Keratinocyte (primary cell): ENCODE results near the gene FHIT. TPM values are rescaled to one million over a fixed set of nuclear protein-coding genes. Genes with fewer than 3 reads are reported as not detected.

Source experiments
- DNase-seq: peaks from one replicate; pipeline ENCODE4 v3.0.0-alpha.2; 2011; ENCODE audit warnings: low read depth, missing footprints, low spot score
- FAIRE-seq: peaks from 2 replicates; lab custom pipeline; 2011; peaks lifted over from hg19 to GRCh38; lab: Jason Lieb, UNC
- H2AFZ ChIP-seq: 2 replicates; pipeline ENCODE4 v1.6.0; 2012; ENCODE audit warnings: low read length, control low read depth, inconsistent platforms; ENCODE audit not compliant: control insufficient read depth
- H3K27ac ChIP-seq: 2 replicates; pipeline ENCODE4 v1.5.1; 2011; ENCODE audit warnings: low read length; ENCODE audit not compliant: control insufficient read depth, insufficient read depth
- H3K27me3 ChIP-seq: 3 replicates; pipeline ENCODE4 v1.6.0; 2011; ENCODE audit warnings: low read length; ENCODE audit not compliant: control insufficient read depth, insufficient read depth; ENCODE audit errors: extremely low read depth
- H3K36me3 ChIP-seq, 2 experiments: 2 replicates in 1 of 2; 3 replicates in 1 of 2; pipeline ENCODE4 v1.5.1; 2011; ENCODE audit warnings: low read length in 2 of 2, mild to moderate bottlenecking in 1 of 2; ENCODE audit not compliant: control insufficient read depth in 2 of 2, insufficient read depth in 2 of 2; ENCODE audit errors: extremely low read depth in 1 of 2
- H3K4me1 ChIP-seq: 3 replicates; pipeline ENCODE4 v1.5.1; 2011; ENCODE audit warnings: low read length; ENCODE audit not compliant: control insufficient read depth, insufficient read depth; ENCODE audit errors: extremely low read depth
- H3K4me2 ChIP-seq: 3 replicates; pipeline ENCODE4 v1.6.0; 2011; ENCODE audit warnings: low read depth, low read length; ENCODE audit not compliant: control insufficient read depth, insufficient read depth; ENCODE audit errors: extremely low read depth
- H3K4me3 ChIP-seq, 3 experiments: fragments of 200-600 bp in 1 of 3; sonication (generic) in 1 of 3; 2 replicates in 2 of 3; 3 replicates in 1 of 3; pipeline ENCODE4 v1.5.1; 2011 to 2016; ENCODE audit warnings: low read length in 3 of 3, mild to moderate bottlenecking in 3 of 3, control low read depth in 2 of 3, inconsistent platforms in 1 of 3, low read depth in 1 of 3, mixed read lengths in 1 of 3, mixed run types in 1 of 3, moderate library complexity in 1 of 3; ENCODE audit not compliant: control insufficient read depth in 2 of 3, insufficient read depth in 2 of 3; ENCODE audit errors: extremely low read depth in 1 of 3
- H3K79me2 ChIP-seq: 2 replicates; pipeline ENCODE4 v1.6.0; 2012; ENCODE audit warnings: low read length; ENCODE audit not compliant: control insufficient read depth, insufficient read depth
- H3K9ac ChIP-seq: 3 replicates; pipeline ENCODE4 v1.6.0; 2011; ENCODE audit warnings: low read length; ENCODE audit not compliant: control insufficient read depth, insufficient read depth; ENCODE audit errors: extremely low read depth
- H3K9me1 ChIP-seq: 3 replicates; pipeline ENCODE4 v1.6.0; 2011; ENCODE audit warnings: low read length; ENCODE audit not compliant: control insufficient read depth, insufficient read depth; ENCODE audit errors: extremely low read depth
- H3K9me3 ChIP-seq: 2 replicates; pipeline ENCODE4 v1.5.1; 2012; ENCODE audit warnings: low read depth, low read length; ENCODE audit not compliant: control insufficient read depth
- H4K20me1 ChIP-seq: 3 replicates; pipeline ENCODE4 v1.6.0; 2011; ENCODE audit warnings: low read length; ENCODE audit not compliant: control insufficient read depth, insufficient read depth; ENCODE audit errors: extremely low read depth
- CTCF ChIP-seq, 3 experiments: IDR thresholded peaks in 1 of 3; conservative IDR thresholded peaks in 1 of 3; optimal IDR thresholded peaks in 1 of 3; 2 replicates in 2 of 3; 3 replicates in 1 of 3; pipeline versions ENCODE3 to v1.5.1; 2011; ENCODE audit warnings: low read length in 3 of 3, mild to moderate bottlenecking in 3 of 3, moderate library complexity in 2 of 3, control low read depth in 1 of 3, inconsistent platforms in 1 of 3; ENCODE audit not compliant: insufficient read depth in 2 of 3; ENCODE audit errors: extremely low read depth in 1 of 3
- EZH2 ChIP-seq: IDR thresholded peaks from one replicate; pipeline ENCODE4 v1.6.1; 2012; ENCODE audit warnings: inconsistent platforms, mild to moderate bottlenecking, low read length, moderate library complexity
- dilution Hi-C: fragments of 300-500 bp; cut with MboI; formaldehyde crosslinking; loops from one replicate; pipeline ENCODE4 v1.7.0; 2020; ENCODE audit warnings: low sequenced_read_pairs; ENCODE audit not compliant: extremely low pct_ligation_motif_present
- polyA plus RNA-seq, 5 experiments: library from polyadenylated mRNA; depleted of rRNA in 3 of 5; stranded (reverse) in 3 of 5; stranded (forward) in 1 of 5; unstranded in 1 of 5; fragments of >200 nt; gene quantifications; 1 replicate in 1 of 5; 2 replicates in 3 of 5; 3 replicates in 1 of 5; pipeline versions ENCODE4 v1.2.1 to v1.2.3, GENCODE V29; 2011 to 2012; ENCODE audit warnings: missing spikeins in 2 of 5, low read depth in 1 of 5, low replicate concordance in 1 of 5

Gene FHIT
- polyA plus RNA-seq, 1 donor (not counting 4 experiments of a cell fraction or from before 2014, with no cell fraction given): 2.2 TPM

DNA sequence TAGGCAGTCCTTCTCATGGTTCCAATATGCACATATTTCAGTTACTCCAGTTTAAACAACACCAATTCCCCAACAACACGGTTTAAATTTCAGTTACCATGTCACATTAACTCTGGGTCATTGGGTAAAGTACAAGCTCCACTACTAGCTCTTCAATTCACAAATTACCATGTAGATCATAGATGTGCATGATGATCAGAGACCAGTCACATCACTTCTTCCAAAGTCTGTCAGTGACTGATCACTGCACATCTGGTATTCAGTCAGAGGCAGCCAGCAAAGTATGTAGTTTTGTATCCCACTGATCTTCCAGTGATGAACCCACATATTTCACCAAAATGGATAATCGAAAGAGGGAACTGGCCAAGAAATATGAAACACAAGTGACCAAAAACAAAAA, 1223.0 kb downstream of the FHIT start:
- H4K20me1 ChIP-seq: no peaks in the 10 kb centered on the region
- no peak for FAIRE-seq
- H3K4me2 ChIP-seq: no peak overlapping the region
- H3K9me3 ChIP-seq: no peaks in the 10 kb centered on the region
- H3K27me3 ChIP-seq: no peaks in the 10 kb centered on the region
- no peaks in the 10 kb centered on the region for H3K79me2 ChIP-seq
- H3K36me3 ChIP-seq: no peaks in the 10 kb centered on the region
- no peak overlapping the region for H3K4me3 ChIP-seq
- no peak overlapping the region for H3K9ac ChIP-seq
- H2AFZ ChIP-seq: no peak overlapping the region
- dilution Hi-C loops: no loop called here
- TF ChIP-seq EZH2 (no peak), CTCF (optimal IDR thresholded peaks at IDR 0.05 in 1 of 3, IDR thresholded peaks at IDR 0.05 in 1 of 3, conservative IDR thresholded peaks at IDR 0.05 in 1 of 3; ENCODE audit: extremely low read depth in 1 of 3, insufficient read depth in 2 of 3, low read length in 3 of 3) (no peak)
- no peak overlapping the region for H3K27ac ChIP-seq
- DNase-seq: no peak
- H3K9me1 ChIP-seq: no peaks in the 10 kb centered on the region
- H3K4me1 ChIP-seq: no peaks in the 10 kb centered on the region

DNA sequence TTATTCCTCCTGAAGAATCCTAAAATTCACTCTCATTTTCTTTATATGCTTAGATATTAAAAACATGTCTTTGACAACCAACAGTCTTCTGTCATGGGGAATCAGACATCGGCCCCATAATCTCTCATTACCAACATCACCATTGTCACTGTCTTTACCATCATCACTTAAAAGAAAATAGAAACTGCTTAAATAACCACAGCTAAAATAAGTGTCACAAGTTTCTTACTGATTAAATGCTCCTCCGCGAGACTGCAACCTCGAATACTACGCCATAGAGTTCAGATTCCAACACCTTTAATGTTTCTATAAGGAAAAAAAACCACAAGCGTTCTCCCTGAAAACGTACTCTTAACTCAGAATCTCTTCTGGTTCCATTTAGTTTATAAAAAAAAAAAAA, 1223.9 kb downstream of the FHIT start:
- Histone ChIP-seq H3K4me2 (no peak overlapping the region), H3K27ac (no peak overlapping the region), H3K36me3 (no peaks in the 10 kb centered on the region), H3K79me2 (no peaks in the 10 kb centered on the region), H3K4me3 (no peak overlapping the region), H3K9me1 (no peaks in the 10 kb centered on the region), H3K9me3 (no peaks in the 10 kb centered on the region), H4K20me1 (no peaks in the 10 kb centered on the region), H3K4me1 (no peaks in the 10 kb centered on the region), H3K9ac (no peak overlapping the region), H2AFZ (no peak overlapping the region), H3K27me3 (no peaks in the 10 kb centered on the region)
- FAIRE-seq (no peak), DNase-seq (no peak)
- dilution Hi-C loops: no loop called here
- TF ChIP-seq EZH2: no peak
- TF ChIP-seq CTCF (optimal IDR thresholded peaks at IDR 0.05 in 1 of 3, IDR thresholded peaks at IDR 0.05 in 1 of 3, conservative IDR thresholded peaks at IDR 0.05 in 1 of 3; ENCODE audit: extremely low read depth in 1 of 3, insufficient read depth in 2 of 3, low read length in 3 of 3): no peak
